K562 (cell line): ENCODE results near the gene SETD7. TPM values are rescaled to one million over a fixed set of nuclear protein-coding genes. Genes with fewer than 3 reads are reported as not detected.

Source experiments
- ATAC-seq: fragments of 200-7000 bp; cut with Tn5 transposase; 3 replicates; pipeline ENCODE4 v1.9.1; 2020; ENCODE audit warnings: moderate library complexity
- BruUV-seq: library from RNA; stranded (reverse); fragments of 400-500 nt; replicated peaks from 2 replicates; lab custom pipeline; 2021; lab: Mats Ljungman, UMichigan
- CTCF ChIA-PET: fragments of 300-600 bp; formaldehyde crosslinking; extraction: SDS; loops from one replicate; lab custom pipeline; 2021; ENCODE audit warnings: low intra/inter-chr PET ratio; lab: Yijun Ruan, JAX
- POLR2A ChIA-PET: fragments of 300-600, 350-650 bp; sonication (Branson Sonifier 250); formaldehyde crosslinking; extraction: SDS; loops from one replicate; lab custom pipeline; 2021; ENCODE audit warnings: antibody characterized with exemption, inconsistent platforms; lab: Yijun Ruan, JAX
- DNase-seq, 4 experiments: peaks; one replicate each; pipeline versions ENCODE4 v3.0.0 to v3.0.0-alpha.2; 2011 to 2018; ENCODE audit warnings: low spot score in 3 of 4, mixed read lengths in 3 of 4; ENCODE audit errors: extremely low read depth in 1 of 4
- FAIRE-seq: peaks from 2 replicates; lab custom pipeline; 2011; peaks lifted over from hg19 to GRCh38; lab: Jason Lieb, UNC
- H2AFZ ChIP-seq: 2 replicates; pipeline ENCODE4 v1.6.0; 2011; ENCODE audit warnings: low read depth, low read length, control low read depth, inconsistent platforms
- H3K27ac ChIP-seq: fragments of 200-600 bp; 3 replicates; pipeline ENCODE4 v1.8.0; 2011; ENCODE audit warnings: low read depth, mild to moderate bottlenecking, control low read depth, inconsistent platforms, low read length, moderate library complexity, mixed read lengths; ENCODE audit errors: extremely low read depth
- H3K27me3 ChIP-seq, 2 experiments: fragments of 300-600 bp in 1 of 2; 2 replicates in 1 of 2; 3 replicates in 1 of 2; pipeline versions ENCODE4 v1.6.0 to v1.8.0; 2011; ENCODE audit warnings: inconsistent platforms in 2 of 2, low read length in 2 of 2, mild to moderate bottlenecking in 1 of 2, mixed read lengths in 1 of 2, moderate library complexity in 1 of 2; ENCODE audit not compliant: control insufficient read depth in 2 of 2, insufficient read depth in 2 of 2
- H3K36me3 ChIP-seq: fragments of 300-600 bp; 3 replicates; pipeline ENCODE4 v1.8.0; 2011; ENCODE audit warnings: mild to moderate bottlenecking, low read length, inconsistent platforms; ENCODE audit not compliant: control insufficient read depth, insufficient read depth
- H3K4me1 ChIP-seq, 2 experiments: fragments of 200-600 bp in 1 of 2; replicated peaks in 1 of 2; 2 replicates in 1 of 2; 3 replicates in 1 of 2; pipeline versions ENCODE4 v1.5.1 to v1.8.0; 2011; ENCODE audit warnings: inconsistent platforms in 2 of 2, low read length in 2 of 2, mild to moderate bottlenecking in 1 of 2, mixed read lengths in 1 of 2, moderate library complexity in 1 of 2; ENCODE audit not compliant: control insufficient read depth in 2 of 2, insufficient read depth in 2 of 2
- H3K4me2 ChIP-seq: 2 replicates; pipeline ENCODE4 v1.6.1; 2011; ENCODE audit warnings: low read length, control low read depth, inconsistent platforms, mixed read lengths; ENCODE audit not compliant: insufficient read depth
- H3K4me3 ChIP-seq: fragments of 200-600 bp; sonication (generic), shearing (Covaris generic); 2 replicates; pipeline ENCODE4 v1.5.1; 2016; ENCODE audit warnings: control low read depth, inconsistent platforms
- H3K79me2 ChIP-seq: fragments of 200-600 bp; 3 replicates; pipeline ENCODE4 v1.8.0; 2011; ENCODE audit warnings: low read length, inconsistent platforms; ENCODE audit not compliant: control insufficient read depth, insufficient read depth
- H3K9ac ChIP-seq, 2 experiments: 2 replicates each; pipeline versions ENCODE4 v1.6.0 to v1.6.1; 2011; ENCODE audit warnings: low read depth in 2 of 2, low read length in 2 of 2, control low read depth in 1 of 2, inconsistent platforms in 1 of 2, mild to moderate bottlenecking in 1 of 2, mixed read lengths in 1 of 2; ENCODE audit not compliant: insufficient read depth in 1 of 2
- H3K9me1 ChIP-seq: one replicate; pipeline ENCODE4 v1.6.0; 2011; ENCODE audit warnings: inconsistent platforms, mild to moderate bottlenecking, low read length, moderate library complexity; ENCODE audit not compliant: control insufficient read depth, insufficient read depth
- H3K9me3 ChIP-seq: replicated peaks from 2 replicates; pipeline ENCODE4 v1.5.1; 2011; ENCODE audit warnings: low read depth, low read length, inconsistent platforms; ENCODE audit not compliant: control insufficient read depth, insufficient read depth
- H4K20me1 ChIP-seq: replicated peaks from 2 replicates; pipeline ENCODE4 v1.6.1; 2011; ENCODE audit warnings: low read length, inconsistent platforms, mixed read lengths; ENCODE audit not compliant: control insufficient read depth, insufficient read depth
- ARID4B ChIP-seq: sonication (generic); formaldehyde crosslinking; IDR thresholded peaks from 2 replicates; pipeline ENCODE4 v1.8.0; 2022; ENCODE audit warnings: mild to moderate bottlenecking, missing genetic modification reagents
- BHLHE40 ChIP-seq: IDR thresholded peaks from 2 replicates; pipeline ENCODE4 v1.6.1; 2011; ENCODE audit warnings: low read length, improper control_type of control experiment
- ETV1 ChIP-seq: fragments of 450-650 bp; conservative IDR thresholded peaks from 2 replicates; pipeline ENCODE4 v1.6.1; 2016; ENCODE audit warnings: missing genetic modification characterization, control low read depth, low read depth, missing compliant biosample characterization
- FOXP4 ChIP-seq: sonication (generic); formaldehyde crosslinking; IDR thresholded peaks from 2 replicates; pipeline ENCODE4 v1.8.0; 2022; ENCODE audit warnings: mild to moderate bottlenecking, missing genetic modification reagents, borderline replicate concordance
- GTF2F1 ChIP-seq: IDR thresholded peaks from 2 replicates; pipeline ENCODE4 v1.6.1; 2011; ENCODE audit warnings: low read depth, low read length, improper control_type of control experiment
- JUNB ChIP-seq: fragments of 450-650 bp; formaldehyde crosslinking; conservative IDR thresholded peaks from 2 replicates; pipeline ENCODE4 v1.4.0; 2020; ENCODE audit warnings: mild to moderate bottlenecking
- PHF21A ChIP-seq: fragments of 450-650 bp; IDR thresholded peaks from 2 replicates; pipeline ENCODE4 v1.6.1; 2017; ENCODE audit warnings: low read depth, borderline replicate concordance
- RBBP5 ChIP-seq: fragments of 200-600 bp; sonication (generic); IDR thresholded peaks from 2 replicates; pipeline ENCODE4 v1.6.1; 2012; ENCODE audit warnings: borderline replicate concordance, mild to moderate bottlenecking, low read length, control low read depth, inconsistent platforms; ENCODE audit not compliant: insufficient read depth, poor library complexity, severe bottlenecking
- RBM39 ChIP-seq: fragments of 200-400 bp; formaldehyde crosslinking; optimal IDR thresholded peaks from 2 replicates; pipeline ENCODE3; 2018; ENCODE audit warnings: low read depth, low read length
- SIN3B ChIP-seq: fragments of 450-650 bp; IDR thresholded peaks from 2 replicates; pipeline ENCODE4 v1.6.1; 2017; ENCODE audit warnings: low read depth, mild to moderate bottlenecking, moderate library complexity
- TBP ChIP-seq: optimal IDR thresholded peaks from 2 replicates; pipeline ENCODE3; 2011; ENCODE audit warnings: low read depth, low read length, improper control_type of control experiment
- ZBTB17 ChIP-seq: fragments of 450-650 bp; formaldehyde crosslinking; IDR thresholded peaks from 2 replicates; pipeline ENCODE4 v1.4.0; 2020; ENCODE audit warnings: mild to moderate bottlenecking
- ZNF24 ChIP-seq: fragments of 450-650 bp; IDR thresholded peaks from 2 replicates; pipeline ENCODE4 v1.6.1; 2016
- WGBS: fragments of 100-300 bp; shearing (Covaris generic); methylation state at CpG from one replicate; pipeline ENCODE4 v1.1.6; 2016; ENCODE audit warnings: low coverage, mixed read lengths; ENCODE audit not compliant: insufficient coverage; ENCODE audit errors: missing lambda C conversion rate; 5-methylcytosine and 5-hydroxymethylcytosine counted together
- in situ Hi-C: fragments of 300-500 bp; cut with MboI; formaldehyde crosslinking; loops from 4 replicates; pipeline ENCODE4 v1.15.0; 2018; ENCODE audit warnings: inconsistent platforms, mixed read lengths
- intact Hi-C: fragments of 100-400 bp; cut with micrococcal nuclease; formaldehyde crosslinking; loops from 2 replicates; pipeline ENCODE4 v1.14.2; 2022
- polyA plus RNA-seq, 8 experiments: library from polyadenylated mRNA; depleted of rRNA in 4 of 8; stranded (reverse) in 5 of 8; unstranded in 3 of 8; fragments of >200 nt; fragmentation: Nextera tagmentation in 2 of 8; fragmentation: Illumina TruSeq in 1 of 8; extraction: Ambion mirVana in 2 of 8; extraction: Trizol in 1 of 8; gene quantifications; 2 replicates each; pipeline versions ENCODE4 v1.2.1 to v1.2.3, GENCODE V29; 2011 to 2014; ENCODE audit warnings: inconsistent platforms in 1 of 8, missing spikeins in 1 of 8
- total RNA-seq, 7 experiments: library from RNA; depleted of rRNA in 6 of 7; stranded (reverse); fragments of >200 nt in 6 of 7; fragmentation: Illumina TruSeq in 2 of 7; extraction: Trizol in 2 of 7; gene quantifications; 2 replicates each; pipeline versions ENCODE4 v1.2.1 to v1.2.3, GENCODE V29; 2011 to 2021; ENCODE audit warnings: low replicate concordance in 1 of 7

SETD7 gene
- total and polyA plus RNA-seq, 9 of the 15 experiments (the other 6 are each of a cell fraction or from before 2014, with no cell fraction given), result 0.37 to 2.4 (median 1.7) TPM

- whole genome bisulfite sequencing, result 1% methylated on average over 41 of the region's 46 CpGs
- H3K4me3 ChIP-seq, result peak within 1 kb of the TSS; percentile 53
- peak within 1 kb of the TSS; percentile 82 to 99 for H3K9ac ChIP-seq
- H4K20me1 ChIP-seq, result no peaks in the 10 kb centered on the region
- H3K79me2 ChIP-seq, result peaks cover 44% of the 10 kb centered on the region
- no peaks in the 10 kb centered on the region for H3K27me3 ChIP-seq
- peak; percentile 59 for FAIRE-seq
- no peaks in the 10 kb centered on the region for H3K9me1 ChIP-seq
- H3K27ac ChIP-seq, result peak within 1 kb of the TSS; percentile 88
- intact Hi-C loops (loop anchor here (2.0 to 5.0 kb wide), 2 partner anchors 154 to 372 kb away; partner anchors contain the start of gene NAA15), in situ Hi-C loops (no loop called here)
- peaks cover 8% of the 10 kb centered on the region; the same call in 2 of the 3 replicates for H3K36me3 ChIP-seq
- ChIA-PET CTCF (no interaction called here), POLR2A (interaction anchor here (0.6 to 2.4 kb wide), 5 partner anchors 10 to 164 kb away, joined by 3 to 10 read pairs (median 4); no protein-coding TSS in a partner anchor)
- peak within 1 kb of the TSS; percentile 88 for H2AFZ ChIP-seq
- H3K9me3 ChIP-seq, result no peaks in the 10 kb centered on the region; the same call in 1 of the 2 replicates
- peak in 1 of 4 experiments; percentile 14 for DNase-seq
- peak; percentile 0 for ATAC-seq
- peaks cover 19 to 28% of the 10 kb centered on the region in 2 experiments for H3K4me1 ChIP-seq
- BruUV-seq, result TSS peak; percentile 42
- peak within 1 kb of the TSS; percentile 92 for H3K4me2 ChIP-seq
- TF ChIP-seq ETV1 (tag) (no peak), RBM39 (no peak), TBP (no peak), FOXP4 (CRISPR knock-in tag) (0 out of 2 replicates have a peak, but pooled peaks have one; percentile 51), PHF21A (no peak), JUNB (CRISPR knock-in tag) (no peak), ARID4B (0 out of 2 replicates have a peak, but pooled peaks have one; percentile 3), ZBTB17 (CRISPR knock-in tag) (0 out of 2 replicates have a peak, but pooled peaks have one; percentile 45), ZNF24 (no peak), RBBP5 (peak; percentile 71), BHLHE40 (0 out of 2 replicates have a peak, but pooled peaks have one; percentile 12), GTF2F1 (no peak), SIN3B (no peak)
Observed at GRCh38 chr4:139454111-139455045, 101.6 kb downstream of the SETD7 start, which contains the start of gene RAB33B. RAB33B (plus strand) TSS chr4:139454121; CDS start chr4:139454196, 75 bp downstream.
